Cardiac muscle cell (in vitro differentiated cells and primary cell): ENCODE results near the gene MAP3K19. TPM values are rescaled to one million over a fixed set of nuclear protein-coding genes. Genes with fewer than 3 reads are reported as not detected.

Source experiments
- DNase-seq, 2 donors: peaks; one replicate each; pipeline versions ENCODE4 v3.0.0 to v3.0.0-alpha.2; 2010 to 2017; ENCODE audit warnings: low read depth in 1 of 2, low spot score in 1 of 2
- H3K27ac ChIP-seq: fragments of 200-600 bp; sonication (generic); 2 replicates; pipeline ENCODE4 v1.5.1; 2016
- H3K27me3 ChIP-seq: fragments of 200-600 bp; sonication (generic); 2 replicates; pipeline ENCODE4 v1.6.0; 2016; ENCODE audit warnings: control low read depth
- H3K36me3 ChIP-seq: fragments of 200-600 bp; sonication (generic); 2 replicates; pipeline ENCODE4 v1.5.1; 2016; ENCODE audit warnings: control low read depth
- H3K4me1 ChIP-seq: fragments of 200-600 bp; sonication (generic); 2 replicates; pipeline ENCODE4 v1.8.1; 2017; ENCODE audit warnings: low read depth, mild to moderate bottlenecking, mixed run types
- H3K4me3 ChIP-seq: fragments of 200-600 bp; sonication (generic); 2 replicates; pipeline ENCODE4 v1.5.1; 2016; ENCODE audit warnings: mild to moderate bottlenecking
- H3K9me3 ChIP-seq: fragments of 200-600 bp; sonication (generic); 2 replicates; pipeline ENCODE4 v1.5.1; 2017; ENCODE audit warnings: low read depth, mild to moderate bottlenecking, control low read depth
- polyA plus RNA-seq: library from polyadenylated mRNA; unstranded; fragments of >200 nt; fragmentation: Nextera tagmentation; extraction: Ambion mirVana; gene quantifications from 2 replicates; pipeline ENCODE4 v1.2.1, GENCODE V29; 2016
- total RNA-seq: library from RNA; depleted of rRNA; stranded (reverse); fragments of >200 nt; gene quantifications from 2 replicates; pipeline ENCODE4 v1.2.3, GENCODE V29; 2016
- TF ChIP-seq, protein P1 (sequence below): IDR thresholded peaks from 2 replicates; pipeline ENCODE4 v1.5.1; 2012; ENCODE audit warnings: low read depth, mild to moderate bottlenecking, low read length

The MAP3K19 gene
- total and polyA plus RNA-seq, 2 experiments from 2014 or later = not detected

GRCh38 chr2:134927195-134927594 lies 120.1 kb downstream of the MAP3K19 start:
- Histone ChIP-seq H3K27me3 (no peaks in the 10 kb centered on the region), H3K27ac (no peak overlapping the region), H3K4me1 (no peaks in the 10 kb centered on the region), H3K9me3 (no peaks in the 10 kb centered on the region), H3K4me3 (no peak overlapping the region), H3K36me3 (no peaks in the 10 kb centered on the region)
- TF ChIP-seq, protein P1, sequence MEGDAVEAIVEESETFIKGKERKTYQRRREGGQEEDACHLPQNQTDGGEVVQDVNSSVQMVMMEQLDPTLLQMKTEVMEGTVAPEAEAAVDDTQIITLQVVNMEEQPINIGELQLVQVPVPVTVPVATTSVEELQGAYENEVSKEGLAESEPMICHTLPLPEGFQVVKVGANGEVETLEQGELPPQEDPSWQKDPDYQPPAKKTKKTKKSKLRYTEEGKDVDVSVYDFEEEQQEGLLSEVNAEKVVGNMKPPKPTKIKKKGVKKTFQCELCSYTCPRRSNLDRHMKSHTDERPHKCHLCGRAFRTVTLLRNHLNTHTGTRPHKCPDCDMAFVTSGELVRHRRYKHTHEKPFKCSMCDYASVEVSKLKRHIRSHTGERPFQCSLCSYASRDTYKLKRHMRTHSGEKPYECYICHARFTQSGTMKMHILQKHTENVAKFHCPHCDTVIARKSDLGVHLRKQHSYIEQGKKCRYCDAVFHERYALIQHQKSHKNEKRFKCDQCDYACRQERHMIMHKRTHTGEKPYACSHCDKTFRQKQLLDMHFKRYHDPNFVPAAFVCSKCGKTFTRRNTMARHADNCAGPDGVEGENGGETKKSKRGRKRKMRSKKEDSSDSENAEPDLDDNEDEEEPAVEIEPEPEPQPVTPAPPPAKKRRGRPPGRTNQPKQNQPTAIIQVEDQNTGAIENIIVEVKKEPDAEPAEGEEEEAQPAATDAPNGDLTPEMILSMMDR = no peak
- peak in 1 of 2 donors; percentile 22 for DNase-seq

GRCh38 chr2:134926231-134926931 lies 120.9 kb downstream of the MAP3K19 start:
- Histone ChIP-seq H3K9me3 (no peaks in the 10 kb centered on the region), H3K27ac (no peak overlapping the region), H3K4me3 (no peak overlapping the region), H3K36me3 (no peaks in the 10 kb centered on the region), H3K4me1 (peaks cover 5% of the 10 kb centered on the region), H3K27me3 (no peaks in the 10 kb centered on the region)
- TF ChIP-seq, protein P1 = no peak
- DNase-seq = peak in 1 of 2 donors; percentile 40

DNA sequence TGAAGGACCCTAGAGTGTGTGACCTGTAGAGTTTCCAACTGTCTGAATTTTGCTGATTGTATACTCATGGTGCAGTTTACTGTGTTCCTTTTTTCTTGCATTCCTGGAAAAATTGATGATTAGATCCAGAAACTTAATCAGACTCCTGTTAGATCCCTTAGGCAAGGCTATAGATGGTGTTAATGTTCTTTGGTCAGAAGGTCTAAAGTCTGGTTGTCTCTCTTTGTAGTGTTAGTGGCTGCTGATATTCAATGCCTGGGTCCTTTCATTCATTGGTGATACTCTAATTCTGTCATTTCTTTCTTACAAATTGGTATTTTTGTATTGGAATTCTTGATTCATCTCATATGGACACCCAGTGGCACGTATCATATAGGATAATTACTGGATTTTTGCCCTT lies 122.3 kb downstream of the MAP3K19 start:
- TF ChIP-seq, protein P1 = no peak
- Histone ChIP-seq H3K27me3 (no peaks in the 10 kb centered on the region), H3K9me3 (no peaks in the 10 kb centered on the region), H3K36me3 (no peaks in the 10 kb centered on the region), H3K4me3 (no peak overlapping the region), H3K27ac (no peak overlapping the region), H3K4me1 (peaks cover 17% of the 10 kb centered on the region)
- DNase-seq = no peak

DNA sequence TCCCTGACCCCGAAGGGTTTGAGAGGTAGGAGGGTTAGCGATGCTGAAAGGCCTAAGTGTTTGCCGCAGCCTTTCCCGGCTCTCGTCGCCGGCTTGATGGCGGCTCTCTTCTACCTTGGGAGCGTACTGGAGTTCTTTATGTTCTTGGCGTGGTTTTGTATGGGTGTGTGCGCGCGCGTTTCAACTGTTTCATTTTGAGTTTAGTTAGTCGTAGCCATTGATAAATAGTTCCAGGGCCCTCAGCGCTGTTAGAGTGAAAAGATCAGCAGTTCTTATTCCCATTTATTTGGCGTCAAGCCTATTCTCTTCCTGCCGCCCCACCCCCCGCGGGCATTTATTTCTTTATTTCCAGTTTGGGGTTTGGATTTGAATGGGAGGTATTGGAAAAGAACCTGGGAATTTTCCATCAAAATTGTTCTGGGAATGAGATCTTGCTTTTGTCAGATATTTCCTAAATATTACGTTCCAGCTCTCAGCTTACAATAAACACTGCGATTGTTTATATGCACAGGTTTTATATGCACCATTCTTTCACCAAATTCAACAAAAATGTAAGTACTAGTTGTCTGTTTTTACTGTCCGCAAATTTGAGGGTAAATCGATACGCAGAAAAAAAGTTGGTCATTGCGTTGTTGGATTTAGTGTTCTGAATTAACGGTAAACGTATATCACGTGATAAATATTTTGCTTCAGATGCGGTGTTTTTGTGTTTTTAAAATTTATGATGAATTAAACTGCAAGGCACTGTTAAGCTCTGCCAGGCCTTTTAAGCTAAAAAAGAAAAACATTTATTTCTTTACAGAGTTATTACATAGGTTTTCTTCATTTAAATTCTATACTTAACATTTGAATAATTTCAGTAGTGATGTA lies 127.7 kb downstream of the MAP3K19 start:
- Histone ChIP-seq H3K36me3 (no peaks in the 10 kb centered on the region), H3K27ac (peak overlapping the region; percentile 99), H3K4me1 (peaks cover 18% of the 10 kb centered on the region), H3K27me3 (no peaks in the 10 kb centered on the region), H3K4me3 (peak overlapping the region; percentile 72), H3K9me3 (no peaks in the 10 kb centered on the region)
- TF ChIP-seq, protein P1 = no peak
- DNase-seq = peak; percentile 51 to 55

DNA sequence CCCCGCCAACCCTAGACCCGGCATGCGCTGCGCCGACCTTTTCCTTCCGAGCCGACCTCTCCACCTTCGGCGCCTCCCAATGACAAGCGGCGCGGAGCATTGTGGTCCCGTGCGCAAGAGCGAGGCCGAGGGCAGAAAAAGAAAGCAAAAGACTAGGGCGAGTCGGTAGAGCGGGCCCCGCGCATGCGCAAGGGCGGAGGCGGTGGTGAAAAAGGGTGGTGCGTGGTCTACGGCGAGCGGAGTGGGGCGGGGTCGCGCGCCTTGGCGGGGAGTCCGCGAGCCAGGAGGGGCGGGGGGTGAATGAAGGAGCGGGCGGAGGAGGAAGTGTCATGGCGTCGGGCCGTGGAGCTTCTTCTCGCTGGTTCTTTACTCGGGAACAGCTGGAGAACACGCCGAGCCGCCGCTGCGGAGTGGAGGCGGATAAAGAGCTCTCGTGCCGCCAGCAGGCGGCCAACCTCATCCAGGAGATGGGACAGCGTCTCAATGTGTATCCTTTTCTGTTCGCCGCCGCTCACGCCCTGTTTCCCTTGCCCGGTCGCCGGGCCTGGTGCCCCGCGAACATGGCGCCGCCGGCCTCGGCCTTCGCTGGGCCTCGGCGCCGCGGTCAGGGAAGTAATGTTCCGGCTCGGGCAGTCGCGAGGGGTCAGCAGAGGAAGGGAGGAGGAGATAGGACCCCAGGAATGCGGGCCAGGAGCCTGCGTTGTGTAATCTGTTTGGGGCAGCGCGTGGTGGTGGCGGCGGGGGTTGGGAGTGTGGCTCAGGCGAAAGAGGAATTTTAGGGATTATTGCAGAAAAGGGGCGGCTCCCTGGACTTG lies 128.5 kb downstream of the MAP3K19 start, which contains the start of gene CCNT2:
TSS of gene CCNT2 (plus strand) at position 297 of the 815 bp plus-strand sequence. CDS start at position 330, 33 bp downstream.
- peak; percentile 99 to 100 for DNase-seq
- H3K4me1 ChIP-seq = peaks cover 18% of the 10 kb centered on the region
- no peaks in the 10 kb centered on the region for H3K36me3 ChIP-seq
- TF ChIP-seq, protein P1 = no peak
- H3K4me3 ChIP-seq = peak within 1 kb of the TSS; percentile 72
- no peaks in the 10 kb centered on the region for H3K27me3 ChIP-seq
- H3K27ac ChIP-seq = peak within 1 kb of the TSS; percentile 99
- no peaks in the 10 kb centered on the region for H3K9me3 ChIP-seq
